AG09319 (cell line): ENCODE results near the gene TLE2.

Experiments used
- DNase-seq: peaks from one replicate; pipeline ENCODE4 v3.0.0-alpha.2; 2010; ENCODE audit warnings: low read depth; ENCODE audit errors: extremely low read depth
- TF ChIP-seq, protein P1 (sequence below): IDR thresholded peaks from 2 replicates; pipeline ENCODE4 v1.5.1; 2011; ENCODE audit warnings: low read depth, mild to moderate bottlenecking, inconsistent platforms, low read length, moderate library complexity

The TLE2 gene

DNA sequence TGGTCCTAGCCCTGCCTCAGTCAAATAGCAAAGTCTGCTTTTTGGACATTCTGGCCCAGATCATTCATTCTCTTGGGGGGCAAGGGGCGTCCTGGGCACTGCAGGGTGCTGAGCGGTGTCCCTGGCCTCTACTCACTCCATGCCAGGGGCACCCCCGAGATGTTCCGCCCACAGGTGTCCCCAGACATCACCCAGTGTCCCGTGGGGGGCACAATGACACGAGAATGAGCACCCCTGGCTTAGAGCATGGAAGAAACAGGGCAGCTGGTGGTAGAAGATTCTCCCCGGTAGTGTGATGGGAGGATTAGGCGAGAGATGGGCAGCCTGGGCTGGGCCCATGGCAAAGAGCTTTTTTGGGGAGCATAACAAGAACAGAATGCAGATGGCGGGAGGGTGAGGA, 38.5 kb upstream of the TLE2 start:
- TF ChIP-seq, protein P1, sequence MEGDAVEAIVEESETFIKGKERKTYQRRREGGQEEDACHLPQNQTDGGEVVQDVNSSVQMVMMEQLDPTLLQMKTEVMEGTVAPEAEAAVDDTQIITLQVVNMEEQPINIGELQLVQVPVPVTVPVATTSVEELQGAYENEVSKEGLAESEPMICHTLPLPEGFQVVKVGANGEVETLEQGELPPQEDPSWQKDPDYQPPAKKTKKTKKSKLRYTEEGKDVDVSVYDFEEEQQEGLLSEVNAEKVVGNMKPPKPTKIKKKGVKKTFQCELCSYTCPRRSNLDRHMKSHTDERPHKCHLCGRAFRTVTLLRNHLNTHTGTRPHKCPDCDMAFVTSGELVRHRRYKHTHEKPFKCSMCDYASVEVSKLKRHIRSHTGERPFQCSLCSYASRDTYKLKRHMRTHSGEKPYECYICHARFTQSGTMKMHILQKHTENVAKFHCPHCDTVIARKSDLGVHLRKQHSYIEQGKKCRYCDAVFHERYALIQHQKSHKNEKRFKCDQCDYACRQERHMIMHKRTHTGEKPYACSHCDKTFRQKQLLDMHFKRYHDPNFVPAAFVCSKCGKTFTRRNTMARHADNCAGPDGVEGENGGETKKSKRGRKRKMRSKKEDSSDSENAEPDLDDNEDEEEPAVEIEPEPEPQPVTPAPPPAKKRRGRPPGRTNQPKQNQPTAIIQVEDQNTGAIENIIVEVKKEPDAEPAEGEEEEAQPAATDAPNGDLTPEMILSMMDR = no peak
- DNase-seq = no peak

DNA sequence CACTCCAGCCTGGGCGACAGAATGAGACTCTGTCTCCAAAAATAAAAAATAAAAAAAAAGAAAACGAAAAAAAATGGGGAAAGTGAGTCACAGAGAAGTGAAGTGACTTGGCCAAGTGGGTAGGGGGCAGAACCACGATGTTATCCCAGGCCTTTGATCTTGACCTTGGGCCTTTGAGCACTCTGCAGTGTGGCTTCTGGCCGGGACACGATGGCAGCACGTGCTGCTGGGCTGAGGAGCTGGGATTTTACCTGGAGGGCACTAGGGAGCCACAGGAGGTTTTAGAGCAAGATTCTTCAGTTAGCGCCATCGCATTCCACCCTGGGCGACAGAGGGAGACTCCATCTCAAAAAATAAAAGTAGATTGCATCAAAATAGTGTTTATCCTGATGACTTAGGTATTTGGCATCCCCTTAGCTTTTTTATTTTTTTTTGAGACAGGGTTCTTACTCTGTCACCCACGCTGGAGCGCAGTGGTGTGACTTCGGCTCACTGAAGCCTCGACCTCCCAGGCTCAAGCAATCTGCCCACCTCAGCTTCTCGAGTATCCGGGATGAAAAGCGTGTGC, 37.5 kb upstream of the TLE2 start:
- no peak for DNase-seq

DNA sequence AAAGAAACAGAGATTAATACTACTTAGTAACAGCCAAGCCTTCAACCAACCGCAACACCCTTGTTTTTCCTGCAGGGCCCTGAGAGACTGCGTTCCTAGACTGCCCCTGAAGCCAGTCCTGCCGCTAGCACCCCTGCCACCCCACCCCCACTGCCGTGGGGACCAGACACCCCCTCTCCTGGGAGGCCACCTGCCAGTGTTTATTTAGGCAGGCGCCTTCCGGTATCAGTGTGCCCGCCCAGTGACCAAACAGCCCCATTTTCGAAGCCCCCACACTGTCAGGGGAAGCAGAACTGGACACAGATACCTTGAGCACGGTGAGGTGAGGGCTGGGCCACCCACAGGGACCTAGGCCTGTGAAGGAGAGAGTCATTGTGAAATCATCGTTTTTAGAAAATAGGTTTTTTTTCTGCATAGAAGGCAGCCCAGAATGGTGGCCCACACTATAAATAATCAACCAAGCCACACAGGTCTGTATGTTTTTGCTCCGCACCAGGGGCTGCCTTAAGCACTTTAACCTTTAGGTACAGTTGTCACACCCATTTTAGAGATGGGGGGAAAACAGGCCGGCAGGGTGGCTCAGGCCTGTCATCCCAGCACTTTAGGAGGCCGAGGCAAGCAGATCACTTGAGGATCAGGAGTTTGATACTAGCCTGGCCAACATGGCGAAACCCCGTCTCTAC, 36.7 kb upstream of the TLE2 start:
- no peak for DNase-seq
- TF ChIP-seq, protein P1 = no peak

More for the DNA sequence above, 37.5 kb upstream of the TLE2 start:
- TF ChIP-seq, protein P1 = no peak

DNA sequence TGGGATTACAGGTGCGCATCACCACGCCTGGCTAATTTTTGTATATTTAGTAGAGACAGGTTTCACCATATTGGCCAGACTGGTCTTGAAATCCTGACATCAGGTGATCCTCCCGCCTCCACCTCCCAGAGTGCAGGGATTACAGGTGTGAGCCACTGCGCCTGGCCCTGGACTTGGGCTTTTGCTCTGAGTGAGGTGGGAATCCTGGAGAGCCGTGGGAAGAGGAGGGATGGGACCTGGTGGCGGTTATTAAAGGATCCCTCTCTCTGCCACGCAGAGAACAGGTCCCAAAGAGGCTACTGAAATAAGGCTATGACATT, 34.9 kb upstream of the TLE2 start:
- TF ChIP-seq, protein P1 = no peak
- DNase-seq = no peak

DNA sequence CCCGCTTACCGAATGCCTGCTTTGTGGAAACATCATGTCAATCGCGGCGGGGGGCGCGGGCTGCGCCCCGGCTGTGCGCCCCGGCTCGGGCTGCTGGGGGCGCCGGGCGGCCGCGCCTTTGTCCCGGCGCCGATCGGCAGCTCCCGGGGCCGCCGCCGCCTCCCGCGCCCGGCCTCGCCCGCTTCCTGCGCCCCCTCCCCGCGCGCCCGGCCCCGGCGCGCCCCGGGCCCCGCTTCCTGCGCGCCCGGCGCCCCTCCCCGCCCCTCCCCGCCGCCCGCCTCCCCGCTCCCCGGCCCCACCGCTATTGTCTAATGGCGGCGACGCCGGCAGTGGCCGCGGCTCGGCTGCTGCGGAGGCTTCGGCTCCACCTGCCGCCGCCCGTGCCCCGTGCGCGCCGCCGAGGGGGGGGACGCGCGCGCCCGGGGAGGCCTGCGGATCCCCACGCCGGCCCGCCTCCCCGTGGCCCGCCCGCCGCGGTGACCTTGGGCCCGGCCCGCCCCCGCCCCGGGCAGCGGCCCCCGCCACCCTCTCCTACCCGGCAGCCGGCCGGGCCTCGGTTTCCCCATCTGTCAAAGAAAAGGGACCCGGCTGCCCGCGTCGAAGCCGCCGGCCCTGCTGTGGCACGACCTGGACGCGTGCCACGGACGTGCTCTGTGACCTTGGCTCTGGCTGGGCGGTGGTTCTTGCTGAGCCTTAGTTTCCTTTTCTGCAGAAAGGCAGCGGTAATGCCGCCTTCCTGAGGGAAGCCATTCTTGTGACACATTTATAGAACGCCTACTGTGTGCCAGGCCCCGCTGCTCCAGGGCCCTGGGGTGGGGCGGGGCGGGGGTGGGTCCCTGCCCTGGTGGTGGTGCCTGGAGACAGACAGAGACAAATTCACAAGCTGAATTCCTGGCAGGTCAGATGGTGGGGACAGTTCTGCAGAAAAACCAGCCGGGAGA, 33.4 kb upstream of the TLE2 start, which contains the start of gene TLE5:
Gene TLE5 (minus strand): TSS at position 331 of the 941 bp plus-strand sequence. CDS start 295 bp downstream, at position 36.
- TF ChIP-seq, protein P1 = no peak
- DNase-seq = no peak

DNA sequence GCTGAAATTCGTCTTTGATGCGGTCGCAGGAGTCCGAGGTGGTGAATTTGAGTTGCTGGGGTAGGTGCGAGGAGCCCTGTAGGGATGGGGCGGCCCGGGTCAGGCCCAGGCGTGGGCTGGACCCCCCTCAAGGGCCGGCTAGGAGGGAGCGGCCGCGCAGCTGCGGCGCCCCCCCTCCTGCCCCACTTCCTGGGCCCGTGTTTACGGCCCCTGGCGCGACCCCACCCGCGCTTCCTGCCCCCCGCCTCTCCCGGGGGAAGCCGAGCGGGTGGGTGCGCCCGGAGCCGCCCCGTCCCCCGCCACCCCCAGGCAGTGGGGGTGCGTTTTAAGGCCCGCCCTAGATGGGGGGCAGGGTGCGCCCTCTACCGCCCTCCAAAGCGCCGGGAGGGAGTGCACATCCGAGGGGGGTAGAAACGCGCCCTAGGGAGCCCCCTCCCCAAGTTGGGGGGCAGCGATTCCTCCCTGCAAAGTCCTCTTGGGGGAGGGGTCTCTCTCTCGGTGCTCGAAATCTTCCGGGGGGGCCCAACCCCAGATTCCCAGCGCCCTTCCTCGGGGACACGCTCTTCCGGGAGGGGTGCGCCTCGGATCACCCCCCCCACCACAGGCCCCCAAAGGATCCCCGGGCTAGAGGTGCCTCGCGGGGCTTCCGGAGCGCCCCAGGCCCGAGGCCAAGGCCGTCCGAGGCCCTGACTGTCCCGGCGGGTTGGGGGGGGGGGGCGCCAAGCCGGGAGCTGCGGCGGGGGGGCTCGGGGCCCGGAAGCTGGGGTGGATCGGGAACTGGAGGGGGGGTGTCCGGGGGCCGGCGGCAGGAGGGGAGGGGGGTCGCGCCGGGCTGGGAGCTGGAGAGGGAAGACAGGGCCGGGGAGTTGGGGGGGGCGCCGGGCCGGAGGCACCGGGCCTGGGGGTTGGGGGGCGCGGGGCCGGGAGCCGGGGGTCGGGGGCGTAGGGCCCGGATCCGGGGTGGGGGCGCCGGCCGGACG, 32.4 kb upstream of the TLE2 start:
- TF ChIP-seq, protein P1 = peak; percentile 31
- no peak for DNase-seq
